NAMALWA (cell line): ENCODE results near the gene ERGIC3.
"Not testable (repeated sequence)": the region's sequence is repeated elsewhere in the genome, so short reads cannot be mapped to it uniquely, and the experiment has no call there.

Source experiments
- DNase-seq: peaks from one replicate; pipeline ENCODE4 v3.0.0-alpha.2; 2015; ENCODE audit warnings: low spot score

ERGIC3 gene

DNA sequence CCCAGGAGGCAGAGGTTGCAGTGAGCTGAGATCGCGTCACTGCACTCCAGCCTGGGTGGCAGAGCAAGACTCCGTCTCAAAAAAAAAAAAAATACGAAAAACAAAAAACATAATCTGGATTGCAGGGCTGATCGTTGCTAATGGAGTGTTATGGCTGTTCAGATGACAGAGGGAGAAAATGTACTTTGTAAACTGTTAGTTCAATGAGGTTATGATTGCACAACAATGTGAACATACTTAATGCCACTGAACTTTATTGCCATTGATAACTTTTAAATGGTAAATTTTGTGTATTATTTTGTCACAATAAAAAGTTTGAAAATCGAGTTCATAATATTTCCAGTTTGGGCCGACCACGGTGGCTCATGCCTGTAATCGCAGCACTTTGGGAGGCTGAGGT, 22.9 kb upstream of the ERGIC3 start:
- no peak for DNase-seq

DNA sequence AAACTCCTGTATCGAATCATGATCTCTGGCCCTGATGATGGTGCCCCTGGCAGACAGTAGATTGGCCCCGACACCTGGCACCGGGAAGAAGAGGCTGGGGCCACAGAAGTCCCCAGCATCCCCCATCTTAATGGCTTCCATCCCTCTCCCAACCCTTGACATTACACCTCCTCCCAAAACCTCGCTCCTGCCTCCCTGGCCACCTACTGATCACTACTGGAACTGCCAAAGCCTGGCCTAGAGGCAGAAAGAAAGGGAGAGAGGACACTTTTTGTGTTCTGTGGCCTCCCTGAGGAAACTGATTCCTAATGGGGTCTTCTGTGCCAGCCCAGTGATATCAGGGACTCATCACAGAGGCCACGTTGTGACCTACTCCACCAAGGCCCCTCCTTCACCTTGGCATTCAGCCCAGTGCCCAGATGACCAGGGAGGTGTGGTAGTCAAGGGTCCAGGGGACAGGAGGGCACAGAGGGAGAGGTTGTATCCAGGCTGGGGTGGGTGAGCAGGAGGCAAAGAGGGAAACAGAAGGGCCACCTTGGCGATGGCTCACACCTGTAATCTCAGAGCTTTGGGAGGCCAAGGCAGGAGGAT, 18.5 kb upstream of the ERGIC3 start:
- peak; percentile 53 for DNase-seq

DNA sequence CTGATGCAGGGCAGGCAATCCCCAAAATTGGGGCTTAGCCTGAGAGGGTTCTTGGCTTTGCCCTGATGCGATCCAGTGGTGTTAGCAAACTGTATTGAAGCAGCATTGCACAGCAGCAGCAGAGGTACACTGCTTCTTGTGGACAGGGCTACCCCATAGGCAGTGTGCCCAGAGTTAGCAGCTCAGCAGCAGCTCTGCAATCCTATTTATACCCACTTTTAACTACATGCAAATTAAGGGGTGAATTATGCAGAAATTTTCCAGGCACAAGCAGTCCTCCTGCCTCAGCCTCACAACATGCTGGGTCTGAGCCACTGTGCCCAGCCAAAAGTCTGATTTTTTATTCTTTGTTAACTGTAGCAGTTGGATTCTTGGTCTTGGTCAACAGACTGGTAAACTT, 16.2 kb upstream of the ERGIC3 start:
- DNase-seq: no peak

DNA sequence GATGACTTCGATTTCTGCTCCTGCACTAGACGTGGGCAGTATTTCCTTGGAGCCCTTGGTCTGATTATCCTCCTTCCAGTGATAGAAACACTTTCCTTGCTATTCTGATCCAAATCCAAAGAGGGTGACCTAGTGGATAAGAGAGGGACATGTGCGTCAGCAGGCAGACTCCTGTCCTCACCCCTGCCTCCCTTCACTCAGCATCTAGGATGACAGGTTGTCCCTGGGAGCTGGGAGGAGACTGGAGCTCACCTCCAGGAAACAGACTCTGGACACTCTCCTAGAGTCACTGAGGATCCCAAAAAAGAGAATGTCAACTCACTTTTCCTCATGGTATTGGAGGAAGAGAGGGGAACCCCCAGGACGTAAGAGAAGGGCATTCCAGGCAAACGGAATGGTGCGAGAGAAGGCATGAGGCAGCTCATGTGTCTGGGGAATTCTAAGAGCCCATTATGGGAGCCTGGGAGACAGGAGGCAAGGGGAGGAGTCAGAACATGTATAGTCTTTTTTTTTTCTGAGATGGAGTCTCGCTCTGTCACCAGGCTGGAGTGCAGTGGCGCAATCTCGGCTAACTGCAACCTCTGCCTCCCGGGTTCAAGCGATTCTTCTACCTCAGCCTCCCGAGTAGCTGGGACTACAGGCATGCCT, 14.6 kb upstream of the ERGIC3 start:
- DNase-seq: no peak

DNA sequence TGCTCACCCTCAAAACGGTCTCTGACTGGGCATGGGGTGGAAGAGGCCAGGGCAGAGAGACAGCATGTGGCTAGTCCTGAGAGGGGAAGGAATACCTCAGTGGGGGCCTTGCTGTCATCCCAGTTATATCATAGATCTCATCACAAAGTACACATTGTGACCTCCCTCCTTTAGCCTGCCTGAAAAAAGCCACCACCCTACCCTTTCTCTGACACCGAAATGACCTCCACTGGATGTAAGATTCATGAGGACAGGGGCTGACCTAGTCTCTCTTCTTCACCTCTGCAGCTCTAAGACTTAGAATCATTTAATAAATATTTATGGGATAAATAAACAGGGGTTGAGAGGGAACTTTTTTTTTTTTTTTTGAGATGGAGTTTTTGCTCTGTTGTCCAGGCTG, 12.3 kb upstream of the ERGIC3 start, which contains the start of gene C20orf173:
Gene C20orf173, minus strand, starts transcription at position 101 of the 400 bp plus-strand sequence. CDS start 279 bp downstream, outside the sequence.
- DNase-seq: no peak

DNA sequence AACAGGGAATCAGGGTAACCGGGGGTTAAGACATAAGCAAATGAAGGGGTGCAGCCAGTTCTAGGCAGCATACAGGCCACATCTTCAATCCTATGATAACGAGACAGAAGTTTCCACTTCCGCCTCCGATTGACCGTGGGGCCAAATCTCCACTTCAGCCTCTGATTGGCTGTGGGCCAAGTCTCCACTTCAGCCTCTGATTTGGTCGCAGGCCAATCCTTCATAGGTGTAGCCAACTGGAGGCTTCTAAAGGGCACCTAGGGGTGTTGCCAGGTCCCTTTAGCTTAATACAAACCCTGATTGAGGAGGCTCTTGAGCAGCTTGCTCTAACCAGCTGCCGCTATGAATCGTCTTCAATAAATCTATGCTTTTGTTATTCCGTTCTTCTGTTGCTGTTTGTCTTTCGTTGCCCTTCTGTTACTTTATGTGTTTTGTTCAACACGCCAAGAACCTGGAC, 2.1 kb upstream of the ERGIC3 start:
- DNase-seq: peak; percentile 48

DNA sequence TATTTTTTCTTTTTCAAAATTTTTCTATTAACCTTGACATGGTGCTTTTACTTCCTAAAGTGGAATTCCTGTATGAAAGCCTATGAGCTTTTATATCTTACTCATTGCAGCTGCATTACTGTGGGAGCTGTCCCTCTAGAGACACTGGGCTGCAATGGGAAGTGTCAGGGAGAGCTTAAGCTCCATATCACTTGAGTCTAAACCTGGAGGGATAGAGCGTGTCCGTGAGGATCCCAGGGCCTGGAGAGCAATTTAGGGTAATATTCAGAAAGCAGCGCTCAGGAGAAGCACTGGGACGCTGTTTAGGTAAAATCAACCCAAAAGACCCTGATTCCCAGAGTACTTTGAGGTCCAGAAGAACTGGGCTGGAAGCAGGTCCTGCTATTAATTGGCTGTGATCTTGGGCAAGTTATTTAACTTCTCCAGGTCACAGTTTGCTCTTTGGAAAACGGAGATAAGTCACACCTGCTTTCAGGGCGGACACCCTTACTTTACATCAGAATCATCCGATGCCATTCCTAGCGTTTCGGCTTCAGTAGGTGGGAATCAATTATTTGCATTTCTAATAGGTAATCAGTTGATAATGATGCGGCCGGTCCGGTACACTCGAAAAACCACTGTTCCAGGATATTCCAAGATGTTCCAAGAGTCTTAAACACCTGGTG, 628 bp upstream of the ERGIC3 start:
- DNase-seq: no peak

DNA sequence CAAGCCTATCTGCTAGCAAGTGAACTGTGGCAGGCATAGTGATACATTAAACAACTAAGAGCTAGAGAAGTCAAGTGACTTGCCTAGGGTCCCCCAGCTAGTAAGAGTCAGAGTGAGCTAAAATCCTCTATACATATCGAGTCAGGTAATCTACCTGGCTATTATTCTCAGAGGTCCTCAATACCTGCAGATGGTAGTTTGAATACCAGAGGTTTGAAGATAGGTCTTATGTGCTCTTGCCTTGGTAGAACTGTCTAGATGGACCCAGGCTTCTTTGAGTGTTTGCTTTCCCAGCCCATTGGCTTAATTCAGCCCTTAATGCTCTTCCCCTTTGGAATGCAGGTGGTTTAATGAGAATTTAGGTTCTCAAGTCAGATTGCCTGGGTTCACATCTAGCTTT, 1.1 kb downstream of the ERGIC3 start:
- no peak for DNase-seq

DNA sequence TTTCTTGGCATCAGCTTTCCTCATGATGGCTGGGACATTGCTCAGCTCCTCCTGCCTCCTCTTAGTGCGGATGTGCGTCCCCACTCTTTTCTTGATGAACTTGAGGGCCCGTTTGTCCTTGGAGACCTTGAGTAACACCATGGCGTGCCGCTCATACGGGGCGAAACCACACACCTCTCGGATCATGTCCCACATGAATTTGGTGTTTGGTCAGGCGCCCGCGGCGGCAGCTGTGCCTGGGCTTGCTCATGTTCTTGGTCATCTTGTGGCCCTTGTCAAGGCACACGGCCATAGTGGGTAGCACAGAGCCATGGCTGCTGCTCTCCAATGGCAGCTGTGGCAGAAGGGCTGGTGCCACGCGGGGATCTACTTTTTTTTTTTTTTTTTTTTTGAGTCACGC, 2.6 kb downstream of the ERGIC3 start:
- no peak for DNase-seq

DNA sequence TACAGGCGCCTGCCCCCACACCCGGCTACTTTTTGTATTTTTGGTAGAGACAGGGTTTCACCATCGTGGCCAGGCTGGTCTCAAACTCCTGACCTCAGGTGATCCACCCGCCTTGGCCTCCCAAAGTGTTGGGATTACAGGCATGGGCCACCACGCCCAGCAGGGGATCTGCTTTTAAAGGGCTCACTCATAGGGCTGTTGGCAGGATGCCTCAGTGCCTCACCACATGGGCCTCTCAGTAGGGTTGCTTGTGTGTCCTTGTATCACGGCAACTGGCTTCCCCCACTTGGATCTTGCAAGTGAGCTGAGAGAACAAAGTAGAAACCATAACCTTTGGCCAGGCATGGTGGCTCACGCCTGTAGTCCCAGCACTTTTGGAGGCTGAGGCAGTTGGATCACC, 3.1 kb downstream of the ERGIC3 start:
- not testable (repeated sequence) for DNase-seq

DNA sequence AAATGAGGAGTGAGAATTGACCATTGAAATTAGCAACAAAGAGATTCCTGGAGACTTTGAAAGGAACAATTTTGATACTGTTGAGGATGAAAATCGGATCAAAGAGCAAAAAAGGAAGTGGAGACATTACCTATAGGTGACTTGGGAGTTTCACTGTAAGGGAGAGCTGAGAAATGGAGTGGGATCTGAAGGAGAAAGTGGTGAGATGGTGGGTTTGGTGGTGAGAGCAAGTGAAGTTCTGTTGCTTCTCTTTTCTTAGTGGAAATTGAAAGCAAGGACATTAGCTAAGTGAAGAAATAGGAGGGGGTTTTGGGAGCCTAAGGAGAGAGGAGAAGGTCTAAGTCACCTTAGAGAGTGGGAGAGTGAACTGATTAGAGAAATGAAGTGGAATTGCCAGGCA, 4.2 kb downstream of the ERGIC3 start:
- DNase-seq: no peak

DNA sequence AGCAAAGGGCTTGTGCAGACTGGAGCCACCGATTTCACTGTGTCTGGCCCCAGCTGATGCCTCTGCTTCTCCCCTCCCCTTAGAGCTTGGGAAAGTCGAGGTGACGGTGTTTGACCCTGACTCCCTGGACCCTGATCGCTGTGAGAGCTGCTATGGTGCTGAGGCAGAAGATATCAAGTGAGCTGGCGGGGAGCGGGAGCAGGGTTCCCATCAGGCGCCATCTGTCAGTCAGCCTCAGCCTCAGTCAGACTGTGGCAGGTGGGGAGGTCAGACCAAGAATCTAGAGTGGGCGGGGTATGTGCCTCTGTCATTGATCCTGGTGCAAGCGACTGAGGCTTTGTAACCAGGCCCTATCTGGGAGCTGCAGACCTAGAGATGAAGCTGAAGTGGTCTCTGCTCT, 5.5 kb downstream of the ERGIC3 start:
- no peak for DNase-seq

DNA sequence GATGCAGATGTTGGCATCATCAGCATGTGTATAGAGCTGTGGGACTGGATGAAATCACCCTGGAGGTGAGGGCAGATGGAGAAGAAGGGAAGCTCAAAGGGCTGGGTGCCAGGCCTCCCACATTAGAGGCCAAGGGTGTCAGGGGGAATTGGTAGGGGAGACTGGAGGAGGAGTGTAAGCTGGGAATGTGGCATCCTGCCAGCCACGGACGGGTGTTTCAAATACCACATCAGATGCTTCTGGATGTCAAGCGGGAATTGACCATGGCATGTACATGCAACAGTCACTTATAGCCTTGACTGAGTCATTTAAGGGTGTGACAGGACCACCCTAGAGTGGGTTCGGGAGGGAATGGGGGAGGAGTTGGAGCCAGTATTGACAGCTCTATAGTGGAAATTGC, 9.6 kb downstream of the ERGIC3 start:
- DNase-seq: no peak

DNA sequence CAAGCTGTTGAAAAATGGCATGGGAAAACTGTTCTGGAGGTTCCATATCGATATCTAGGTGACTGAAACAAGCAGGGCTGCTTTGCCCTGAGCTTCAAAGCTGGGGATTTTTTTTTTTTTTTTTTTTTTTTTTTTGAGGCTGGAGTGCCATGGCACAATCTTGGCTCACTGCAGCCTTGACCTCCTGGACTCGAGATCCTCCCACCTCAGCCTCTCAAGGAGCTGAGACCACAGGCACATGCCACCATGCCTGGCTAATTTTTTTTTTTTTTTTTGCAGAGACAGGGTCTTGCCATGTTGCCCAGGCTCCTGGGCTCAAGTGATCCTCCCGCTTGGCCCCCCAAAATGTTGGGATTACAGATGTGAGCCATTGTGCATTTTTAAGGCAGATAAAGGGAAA, 11.0 kb downstream of the ERGIC3 start:
- DNase-seq: no peak

DNA sequence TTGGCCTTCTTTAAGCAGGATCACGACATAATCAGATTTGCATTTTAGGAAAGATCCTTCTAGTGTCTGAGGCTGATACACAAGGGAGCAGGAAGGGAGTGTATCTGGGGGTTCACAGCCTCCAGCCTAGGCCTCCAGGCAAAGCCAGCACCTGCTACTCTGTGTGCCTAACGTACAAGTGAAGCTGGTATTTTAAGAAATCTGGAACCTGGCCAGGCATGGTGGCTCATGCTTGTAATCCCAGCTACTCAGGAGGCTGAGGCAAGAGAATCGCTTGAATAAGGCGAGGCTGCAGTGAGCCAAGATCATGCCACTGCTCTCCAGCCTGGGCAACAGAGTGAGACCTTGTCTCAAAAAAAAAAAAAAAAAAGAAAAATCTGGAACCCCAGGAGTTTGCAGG, 13.6 kb downstream of the ERGIC3 start:
- not testable (repeated sequence) for DNase-seq

DNA sequence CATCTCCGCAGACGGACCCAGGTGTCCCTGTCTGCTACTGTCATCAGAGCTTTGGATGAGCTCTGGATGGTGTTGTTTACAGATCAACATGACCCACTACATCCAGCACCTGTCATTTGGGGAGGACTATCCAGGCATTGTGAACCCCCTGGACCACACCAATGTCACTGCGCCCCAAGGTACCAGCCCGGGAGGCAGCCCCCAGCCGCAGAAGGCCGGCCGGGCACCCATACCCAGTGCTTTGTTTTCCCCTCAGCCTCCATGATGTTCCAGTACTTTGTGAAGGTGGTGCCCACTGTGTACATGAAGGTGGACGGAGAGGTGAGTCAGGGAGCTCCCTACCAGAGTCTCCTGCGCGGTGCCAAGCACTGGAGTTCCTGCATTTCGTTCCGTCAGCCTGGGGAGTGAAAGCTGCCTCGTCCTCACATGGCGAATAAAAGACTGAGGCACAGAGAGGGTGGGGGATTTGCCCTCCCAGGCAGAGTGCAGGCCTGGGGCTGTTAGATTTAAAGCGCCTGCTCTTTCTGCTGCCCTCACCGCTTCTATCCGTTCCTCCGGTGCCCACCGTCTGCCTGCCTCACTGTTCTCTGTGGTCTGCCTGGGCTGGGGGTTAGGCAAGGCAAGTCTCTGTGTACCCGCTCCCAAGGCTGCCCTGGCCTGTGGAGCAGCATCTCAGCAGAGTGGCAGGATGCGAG, 14.2 kb downstream of the ERGIC3 start:
- DNase-seq: no peak

DNA sequence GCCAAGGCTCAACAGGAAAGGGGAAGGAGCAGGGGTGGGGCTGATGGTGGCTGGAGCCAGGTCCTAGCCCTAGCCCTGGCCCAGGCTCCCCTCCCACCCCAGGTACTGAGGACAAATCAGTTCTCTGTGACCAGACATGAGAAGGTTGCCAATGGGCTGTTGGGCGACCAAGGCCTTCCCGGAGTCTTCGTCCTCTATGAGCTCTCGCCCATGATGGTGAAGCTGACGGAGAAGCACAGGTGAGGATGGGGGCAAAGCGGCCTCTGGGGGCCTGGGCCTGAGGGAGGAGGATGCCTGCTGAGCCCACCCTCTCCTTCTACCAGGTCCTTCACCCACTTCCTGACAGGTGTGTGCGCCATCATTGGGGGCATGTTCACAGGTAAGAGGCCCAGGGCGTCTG, 15.0 kb downstream of the ERGIC3 start:
- no peak for DNase-seq

DNA sequence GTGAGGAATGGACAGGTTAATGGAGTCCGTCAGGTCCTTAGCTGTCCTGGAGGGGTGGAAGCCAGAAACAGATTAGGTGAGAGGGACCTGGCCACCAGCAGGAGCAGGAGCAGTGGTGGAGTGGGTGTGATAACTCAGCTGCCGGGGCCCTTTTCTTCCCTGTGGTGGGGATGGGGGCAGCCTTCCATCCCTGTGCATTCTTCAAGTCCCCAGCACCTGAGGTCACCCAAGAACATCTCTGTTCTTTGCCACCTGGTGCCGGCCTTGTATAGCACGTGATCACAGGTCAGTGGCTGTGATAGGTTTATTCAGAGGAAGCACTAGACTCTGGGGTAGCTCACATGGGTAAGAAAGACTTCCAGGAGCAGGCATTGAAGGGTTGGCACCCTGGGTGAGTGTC, 16.6 kb downstream of the ERGIC3 start:
- DNase-seq: no peak

DNA sequence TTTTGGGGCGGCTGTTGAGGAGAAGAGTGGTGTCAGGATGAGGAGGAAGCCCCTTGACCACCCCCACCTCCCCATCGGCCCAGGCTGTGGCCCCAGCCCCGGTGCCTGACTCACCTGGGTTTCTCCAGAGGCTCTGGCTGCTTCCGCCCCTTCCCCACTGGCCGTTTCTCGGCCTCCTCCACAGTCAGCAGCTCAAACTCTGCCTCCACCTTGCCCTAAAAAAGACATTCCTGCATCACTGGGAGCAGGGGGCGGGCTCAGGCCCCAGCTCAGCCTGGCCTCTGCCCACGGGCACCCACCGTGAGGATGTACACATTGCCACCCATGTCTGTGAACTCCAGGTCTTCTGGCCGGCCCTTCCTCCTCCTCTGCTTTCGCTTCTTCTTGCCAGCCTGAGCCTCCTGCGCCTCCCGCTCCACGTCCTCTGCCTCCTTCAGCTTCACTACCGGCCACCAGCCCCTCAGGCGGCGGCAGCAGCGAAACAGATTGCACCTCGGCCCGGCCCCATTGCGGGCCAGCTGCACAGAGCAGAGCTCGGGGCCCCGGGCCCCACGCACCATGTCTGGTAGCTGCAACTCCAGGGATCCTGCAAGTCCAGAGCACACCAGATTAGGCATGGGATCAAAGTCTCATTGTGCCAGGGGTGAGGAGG, 17.3 kb downstream of the ERGIC3 start:
- DNase-seq: no peak

DNA sequence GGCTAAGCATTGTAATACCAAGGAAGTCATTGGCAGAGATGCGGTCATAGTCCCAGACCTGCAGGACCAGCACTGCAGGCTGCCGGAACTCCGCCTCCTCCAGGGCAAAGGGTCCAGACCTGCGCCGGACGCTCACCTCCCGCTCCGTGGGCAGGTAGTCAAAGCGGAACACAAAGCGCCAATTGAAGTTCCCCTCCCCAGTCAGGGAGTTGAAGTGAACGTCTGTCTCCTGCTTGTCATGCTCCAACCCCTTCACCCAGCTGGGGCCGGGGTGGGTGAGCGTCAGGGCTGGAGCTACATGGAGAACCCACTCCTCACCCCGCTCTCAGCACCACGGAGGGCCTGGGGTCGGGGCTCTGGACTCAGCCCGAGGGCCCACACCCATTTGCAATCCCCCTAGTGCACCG, 18.2 kb downstream of the ERGIC3 start:
- no peak for DNase-seq

DNA sequence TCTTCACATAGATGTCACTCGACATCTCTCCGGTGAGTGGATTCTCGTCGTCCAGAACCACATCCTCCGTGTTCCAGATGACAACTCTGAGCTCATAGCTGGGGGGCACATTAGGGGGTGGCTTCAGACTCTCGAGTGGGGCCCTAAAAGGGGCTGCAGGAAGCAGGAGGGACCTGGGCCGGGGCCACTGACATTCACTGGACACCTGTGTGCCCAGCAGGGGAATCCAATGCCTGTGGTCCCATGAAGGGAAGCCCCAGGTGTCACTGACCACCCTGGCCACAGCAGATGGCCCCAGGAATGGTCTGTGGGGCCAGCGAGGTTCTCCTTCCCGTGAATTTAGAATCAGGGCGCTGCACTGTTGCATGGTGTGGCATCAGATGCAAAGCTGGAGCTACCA, 18.7 kb downstream of the ERGIC3 start:
- DNase-seq: no peak

DNA sequence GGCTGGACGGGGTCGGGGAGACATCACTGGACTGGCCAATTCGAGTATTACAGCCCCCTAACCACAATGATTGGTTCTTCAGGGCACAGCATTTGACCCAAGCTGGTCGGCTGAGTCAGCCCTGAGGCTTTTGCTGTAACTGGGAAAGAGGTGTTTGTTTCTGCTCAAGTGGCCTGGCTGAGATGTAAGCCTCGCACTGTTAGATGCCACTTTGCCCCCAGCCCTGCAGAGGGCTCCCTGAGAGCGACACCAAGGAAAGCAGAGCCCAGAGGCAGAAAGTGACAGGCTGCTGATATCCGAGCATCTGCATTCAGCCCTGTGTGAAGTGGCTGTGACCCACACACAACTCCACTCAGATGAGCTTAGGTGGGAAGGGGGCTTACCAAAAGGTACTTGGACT, 19.4 kb downstream of the ERGIC3 start:
- peak; percentile 81 for DNase-seq
